Smooth muscle cell (in vitro differentiated cells): ENCODE results near the gene ATP2C2. TPM values are rescaled to one million over a fixed set of nuclear protein-coding genes. Genes with fewer than 3 reads are reported as not detected.

Source experiments
- DNase-seq: peaks from one replicate; lab custom pipeline; 2025; ENCODE audit not compliant: unreplicated experiment; lab: John Stamatoyannopoulos, UW
- H2AFZ ChIP-seq: fragments of 200-600 bp; sonication (generic); 2 replicates; pipeline ENCODE4 v1.6.0; 2016; ENCODE audit warnings: antibody characterized with exemption, low read depth, mild to moderate bottlenecking
- H3F3A ChIP-seq: fragments of 200-600 bp; sonication (generic); 2 replicates; pipeline ENCODE4 v1.6.0; 2017; ENCODE audit warnings: antibody characterized with exemption, low read depth
- H3K27ac ChIP-seq: fragments of 200-600 bp; sonication (generic); 2 replicates; pipeline ENCODE4 v1.5.1; 2016; ENCODE audit warnings: low read depth, mild to moderate bottlenecking
- H3K27me3 ChIP-seq: fragments of 200-600 bp; sonication (generic); 2 replicates; pipeline ENCODE4 v1.6.1; 2016; ENCODE audit warnings: low read depth, mild to moderate bottlenecking
- H3K36me3 ChIP-seq: fragments of 200-600 bp; sonication (generic); 2 replicates; pipeline ENCODE4 v1.5.1; 2016; ENCODE audit warnings: low read depth
- H3K4me1 ChIP-seq: fragments of 200-600 bp; sonication (generic); 2 replicates; pipeline ENCODE4 v1.5.1; 2016; ENCODE audit warnings: low read depth
- H3K4me2 ChIP-seq: fragments of 200-600 bp; sonication (generic); 2 replicates; pipeline ENCODE4 v1.6.0; 2016; ENCODE audit warnings: mild to moderate bottlenecking
- H3K4me3 ChIP-seq: fragments of 200-600 bp; sonication (generic); 2 replicates; pipeline ENCODE4 v1.5.1; 2016; ENCODE audit warnings: mild to moderate bottlenecking
- H3K79me2 ChIP-seq: fragments of 200-600 bp; sonication (generic); 2 replicates; pipeline ENCODE4 v1.6.0; 2016; ENCODE audit warnings: low read depth, mild to moderate bottlenecking
- H3K9ac ChIP-seq: fragments of 200-600 bp; sonication (generic); 2 replicates; pipeline ENCODE4 v1.6.0; 2016; ENCODE audit warnings: low read depth
- H3K9me3 ChIP-seq: fragments of 200-600 bp; sonication (generic); replicated peaks from 2 replicates; pipeline ENCODE4 v1.5.1; 2016; ENCODE audit warnings: low read depth
- H4K20me1 ChIP-seq: fragments of 200-600 bp; sonication (generic); 2 replicates; pipeline ENCODE4 v1.6.0; 2016; ENCODE audit warnings: low read depth
- WGBS: methylation state at CpG from one replicate; pipeline ENCODE4 v1.1.7; 2016; ENCODE audit warnings: low lambda C conversion rate; 5-methylcytosine and 5-hydroxymethylcytosine counted together
- polyA plus RNA-seq: library from polyadenylated mRNA; unstranded; fragments of >200 nt; fragmentation: Nextera tagmentation; extraction: Ambion mirVana; gene quantifications from 2 replicates; pipeline ENCODE4 v1.2.1, GENCODE V29; 2016
- total RNA-seq: library from RNA; depleted of rRNA; stranded (reverse); fragments of >200 nt; gene quantifications from 2 replicates; pipeline ENCODE4 v1.2.3, GENCODE V29; 2014
- TF ChIP-seq, protein P1 (sequence below): fragments of 200-600 bp; sonication (generic); IDR thresholded peaks from 2 replicates; pipeline ENCODE4 v1.5.1; 2017; ENCODE audit warnings: borderline replicate concordance, mild to moderate bottlenecking, antibody characterized with exemption; ENCODE audit not compliant: insufficient read depth, poor library complexity, severe bottlenecking

ATP2C2 gene
- total and polyA plus RNA-seq, 2 experiments from 2014 or later: 3.1 to 4.1 TPM

DNA sequence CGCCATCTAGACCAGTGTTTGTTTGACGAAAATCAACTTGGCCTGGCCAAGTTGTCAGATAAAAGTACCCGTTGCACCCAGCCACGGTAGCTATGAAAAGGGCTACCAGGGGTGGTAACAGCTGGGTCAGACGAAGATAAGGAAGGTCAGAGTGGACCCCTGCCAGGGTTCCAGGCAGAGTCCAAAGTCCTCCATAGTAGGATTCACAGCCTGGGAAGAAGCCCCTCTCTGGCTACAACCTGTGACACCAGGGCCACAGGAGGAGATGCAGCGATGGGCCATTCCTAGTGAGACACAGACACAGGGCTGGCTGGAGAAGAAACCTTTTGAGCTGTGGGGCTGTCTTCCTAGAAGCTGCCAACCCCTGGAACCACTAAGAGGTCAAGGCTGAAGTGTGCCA is 96.8 kb downstream of the ATP2C2 start:
- H3K27me3 ChIP-seq: no peaks in the 10 kb centered on the region
- H3K4me1 ChIP-seq: no peaks in the 10 kb centered on the region
- H3K36me3 ChIP-seq: peaks cover 9% of the 10 kb centered on the region
- H3K9me3 ChIP-seq: no peaks in the 10 kb centered on the region
- peaks cover 4% of the 10 kb centered on the region for H4K20me1 ChIP-seq
- DNase-seq: no peak
- H3F3A ChIP-seq: no peaks in the 10 kb centered on the region
- no peaks in the 10 kb centered on the region for H3K79me2 ChIP-seq
- H2AFZ ChIP-seq: no peak overlapping the region
- no peak overlapping the region for H3K9ac ChIP-seq
- TF ChIP-seq, protein P1, sequence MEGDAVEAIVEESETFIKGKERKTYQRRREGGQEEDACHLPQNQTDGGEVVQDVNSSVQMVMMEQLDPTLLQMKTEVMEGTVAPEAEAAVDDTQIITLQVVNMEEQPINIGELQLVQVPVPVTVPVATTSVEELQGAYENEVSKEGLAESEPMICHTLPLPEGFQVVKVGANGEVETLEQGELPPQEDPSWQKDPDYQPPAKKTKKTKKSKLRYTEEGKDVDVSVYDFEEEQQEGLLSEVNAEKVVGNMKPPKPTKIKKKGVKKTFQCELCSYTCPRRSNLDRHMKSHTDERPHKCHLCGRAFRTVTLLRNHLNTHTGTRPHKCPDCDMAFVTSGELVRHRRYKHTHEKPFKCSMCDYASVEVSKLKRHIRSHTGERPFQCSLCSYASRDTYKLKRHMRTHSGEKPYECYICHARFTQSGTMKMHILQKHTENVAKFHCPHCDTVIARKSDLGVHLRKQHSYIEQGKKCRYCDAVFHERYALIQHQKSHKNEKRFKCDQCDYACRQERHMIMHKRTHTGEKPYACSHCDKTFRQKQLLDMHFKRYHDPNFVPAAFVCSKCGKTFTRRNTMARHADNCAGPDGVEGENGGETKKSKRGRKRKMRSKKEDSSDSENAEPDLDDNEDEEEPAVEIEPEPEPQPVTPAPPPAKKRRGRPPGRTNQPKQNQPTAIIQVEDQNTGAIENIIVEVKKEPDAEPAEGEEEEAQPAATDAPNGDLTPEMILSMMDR: no peak
- no peak overlapping the region for H3K27ac ChIP-seq
- H3K4me3 ChIP-seq: no peak overlapping the region
- WGBS: 90% methylated on average over 6 of the region's 6 CpGs
- H3K4me2 ChIP-seq: no peak overlapping the region

DNA sequence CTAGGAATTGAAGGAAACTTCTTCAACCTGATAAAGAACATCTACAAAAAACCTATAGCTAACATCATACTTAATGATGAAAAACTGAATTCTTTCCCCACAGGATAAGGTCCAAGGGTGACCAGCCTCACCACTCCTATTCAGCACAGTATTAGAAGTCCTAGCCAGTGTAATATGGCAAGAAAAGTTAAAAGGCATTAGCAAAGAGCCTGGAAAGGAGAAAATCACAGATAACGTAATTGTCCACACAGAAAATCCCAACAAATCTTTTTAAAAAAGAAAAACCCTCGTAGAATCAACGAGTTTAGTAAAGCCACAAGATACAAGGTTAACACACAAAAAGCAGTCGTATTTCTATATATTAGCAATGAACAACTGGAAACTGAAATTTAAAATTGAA is 98.4 kb downstream of the ATP2C2 start:
- Histone ChIP-seq H3K9me3 (no peaks in the 10 kb centered on the region), H2AFZ (no peak overlapping the region), H3F3A (no peaks in the 10 kb centered on the region), H3K36me3 (peaks cover 9% of the 10 kb centered on the region), H3K4me3 (no peak overlapping the region), H3K27ac (no peak overlapping the region), H3K9ac (no peak overlapping the region), H3K79me2 (no peaks in the 10 kb centered on the region), H4K20me1 (peaks cover 4% of the 10 kb centered on the region), H3K4me1 (no peaks in the 10 kb centered on the region), H3K4me2 (no peak overlapping the region), H3K27me3 (no peaks in the 10 kb centered on the region)
- TF ChIP-seq, protein P1: no peak
- 49% methylated on average over 4 of the region's 4 CpGs for WGBS
- no peak for DNase-seq

DNA sequence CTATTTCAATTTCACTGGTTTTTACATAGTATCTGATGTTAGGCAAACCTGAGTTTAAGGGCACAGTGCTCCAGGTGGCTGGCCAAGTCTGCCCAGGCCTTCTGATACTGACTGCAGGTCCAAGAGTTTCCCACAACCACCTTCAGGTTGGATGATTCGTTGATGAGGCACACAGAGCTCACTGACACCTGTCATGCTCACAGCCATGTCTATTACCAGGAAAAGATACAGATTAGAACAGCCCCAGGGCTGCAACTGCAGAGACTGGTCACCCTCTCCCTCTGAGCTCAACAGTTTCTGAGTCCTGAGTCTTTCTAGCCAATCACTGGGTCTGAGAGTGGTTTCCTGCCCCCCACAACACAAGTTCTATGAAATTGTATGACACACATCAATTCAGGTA is 98.9 kb downstream of the ATP2C2 start:
- H3K36me3 ChIP-seq: peaks cover 9% of the 10 kb centered on the region
- no peaks in the 10 kb centered on the region for H3K4me1 ChIP-seq
- no peak overlapping the region for H3K9ac ChIP-seq
- H3K4me3 ChIP-seq: no peak overlapping the region
- no peak overlapping the region for H2AFZ ChIP-seq
- H3K4me2 ChIP-seq: no peak overlapping the region
- no peaks in the 10 kb centered on the region for H3K9me3 ChIP-seq
- no peaks in the 10 kb centered on the region for H3F3A ChIP-seq
- H3K27me3 ChIP-seq: no peaks in the 10 kb centered on the region
- no peak for DNase-seq
- H3K27ac ChIP-seq: no peak overlapping the region
- TF ChIP-seq, protein P1: no peak
- no peaks in the 10 kb centered on the region for H3K79me2 ChIP-seq
- peaks cover 4% of the 10 kb centered on the region for H4K20me1 ChIP-seq
- 88% methylated on average over 1 of the region's 1 CpG for WGBS

DNA sequence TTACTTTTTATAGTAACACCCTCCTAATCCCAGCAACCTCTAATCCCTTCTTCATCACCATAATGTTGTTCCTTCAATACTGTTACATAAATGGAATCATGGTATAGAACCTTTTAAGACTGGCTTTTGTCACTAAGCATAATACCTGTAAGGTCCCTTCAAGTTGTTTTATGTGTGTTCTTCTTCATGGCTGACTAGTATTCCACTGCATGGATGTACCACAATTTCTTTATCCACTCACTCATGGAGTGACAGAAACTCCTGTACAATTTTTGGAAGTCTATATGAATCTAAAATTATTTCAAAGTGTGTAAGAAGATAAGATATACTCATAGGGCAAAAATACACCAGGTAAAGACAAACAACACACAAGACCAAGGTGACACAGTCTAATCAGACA is 99.4 kb downstream of the ATP2C2 start:
- Histone ChIP-seq H3K4me2 (no peak overlapping the region), H2AFZ (no peak overlapping the region), H3K9ac (no peak overlapping the region), H3K27ac (no peak overlapping the region), H3K4me3 (no peak overlapping the region), H3K79me2 (no peaks in the 10 kb centered on the region), H3K9me3 (no peaks in the 10 kb centered on the region), H3K36me3 (peaks cover 9% of the 10 kb centered on the region), H3K27me3 (no peaks in the 10 kb centered on the region), H3F3A (no peaks in the 10 kb centered on the region), H3K4me1 (no peaks in the 10 kb centered on the region), H4K20me1 (peaks cover 4% of the 10 kb centered on the region)
- TF ChIP-seq, protein P1: no peak
- DNase-seq: no peak
